Measurements from ENCODE around the gene CD8B. TPM values are rescaled to one million over a fixed set of nuclear protein-coding genes. Genes with fewer than 3 reads are reported as not detected.

The CD8B gene
- not detected in 2 replicates for total RNA-seq

DNA sequence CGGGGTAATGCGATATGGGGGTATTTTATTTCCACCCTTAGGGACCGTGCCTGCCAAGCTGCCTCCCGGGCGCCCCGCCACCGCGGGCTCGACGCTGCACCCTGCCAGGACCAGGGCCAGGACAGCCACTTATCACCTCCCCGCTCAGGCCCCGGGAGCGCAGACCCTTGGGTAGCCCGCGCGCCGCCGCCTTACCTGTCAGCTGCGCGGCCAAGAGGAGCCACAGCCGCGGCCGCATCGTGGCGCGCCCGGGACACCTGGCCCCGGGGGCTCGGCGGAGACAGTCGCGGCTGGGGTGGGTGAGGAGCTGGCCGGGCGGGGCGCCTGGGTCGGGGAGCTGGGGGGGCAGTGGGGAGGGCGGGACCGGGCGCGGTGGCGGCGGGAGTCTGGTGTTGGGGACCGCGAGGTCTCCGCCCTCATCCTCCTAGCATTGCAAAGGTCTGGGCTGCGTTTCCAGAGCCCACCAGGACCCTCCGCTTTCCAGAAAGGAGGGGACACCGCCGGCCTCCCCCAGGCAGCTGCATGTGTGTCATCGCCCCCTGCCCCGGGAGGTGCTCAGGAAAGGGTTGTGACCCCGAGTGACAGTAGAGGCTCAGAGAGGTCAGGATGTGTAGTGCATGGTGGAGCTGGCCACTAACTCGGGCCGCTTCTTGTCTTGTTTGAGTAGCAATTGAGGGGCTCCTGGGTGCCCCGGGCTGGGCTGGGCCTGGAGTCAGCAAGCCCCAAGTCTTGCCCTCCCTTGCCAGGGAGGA is at the start of gene CD8B:
TSS of gene CD8B (minus strand) at position 259 of the 752 bp plus-strand sequence. CDS start at position 238, 21 bp downstream.

DNA sequence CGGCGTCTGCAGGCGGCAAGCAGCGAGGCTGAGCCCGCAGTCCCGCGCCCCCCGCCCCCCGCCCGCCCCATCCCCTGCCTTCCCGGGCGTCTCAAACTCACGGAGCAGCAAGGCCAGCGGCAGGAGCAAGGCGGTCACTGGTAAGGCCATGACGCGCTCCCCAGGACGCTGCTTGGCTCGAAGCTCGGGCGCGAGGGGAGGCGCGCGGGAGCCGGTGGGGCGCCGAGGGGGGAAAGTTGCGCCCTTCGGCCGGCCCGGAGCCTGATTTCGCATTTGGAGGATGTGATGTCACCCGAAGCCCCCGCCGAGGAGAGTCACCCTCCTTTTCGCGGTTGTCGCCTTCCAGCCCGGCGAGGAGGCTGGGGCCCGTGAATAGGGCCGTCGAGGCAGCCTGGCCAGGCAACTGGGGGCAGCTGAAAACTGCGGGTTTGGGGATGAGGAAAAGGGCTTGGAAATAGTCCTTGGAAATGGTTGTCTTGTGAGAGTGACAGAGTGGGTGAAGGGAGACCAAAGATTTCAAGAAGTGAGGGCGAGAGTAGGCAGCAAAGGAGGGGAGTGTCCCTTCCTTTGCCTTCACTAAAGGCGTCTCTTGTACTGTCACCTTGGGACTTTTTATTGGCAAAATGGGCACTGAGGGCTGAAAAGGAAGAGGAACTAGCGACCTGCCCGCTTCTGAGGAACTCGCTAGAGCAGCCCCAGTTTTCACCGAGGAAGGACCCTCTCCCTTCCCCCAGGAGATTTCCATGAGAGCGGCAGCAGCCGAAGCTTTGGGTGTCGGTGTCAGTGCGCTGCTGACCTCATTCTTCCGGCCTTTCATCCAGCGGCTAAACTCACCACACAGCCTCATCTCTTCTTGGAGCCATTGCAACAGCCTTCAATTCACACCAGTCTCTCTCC is 70.8 kb downstream of the CD8B start, which contains the start of gene CD8A:
TSS of gene CD8A (minus strand) at position 238 of the 897 bp plus-strand sequence. CDS start at position 150, 88 bp downstream.

Other genes with a start within 250 kb of the CD8B start
- 11.4 and 18.0 TPM in 2 replicates for gene RNF103, start 238.0 kb downstream of the CD8B start, total RNA-seq
- 12.3 and 27.6 TPM in 2 replicates for gene RMND5A, start 141.6 kb downstream of the CD8B start, total RNA-seq
- gene CD8A, start 71.0 kb downstream of the CD8B start, total RNA-seq: not detected in 2 replicates
- 0.33 and 2.9 TPM in 2 replicates for gene RGPD1, start 80.2 kb upstream of the CD8B start, total RNA-seq
- 0.22 and 0.50 TPM in 2 replicates for gene PLGLB1, start 160.0 kb upstream of the CD8B start, total RNA-seq